Vagina (tissue), 2 donors: ENCODE data around the gene FOXP2.

Experiments used
- POLR2AphosphoS5 ChIP-seq, 2 donors: sonication (generic); formaldehyde crosslinking; IDR thresholded peaks; one replicate each; pipeline ENCODE4 v1.9.0; 2017; ENCODE audit warnings: antibody characterized with exemption in 2 of 2, mild to moderate bottlenecking in 2 of 2, low read depth in 1 of 2; ENCODE audit not compliant: insufficient read depth in 1 of 2
- TF ChIP-seq, protein P1 (sequence below), 3 experiments: fragments of 450-650 bp in 2 of 3; fragments of 200-600 bp in 1 of 3; sonication (generic) in 1 of 3; IDR thresholded peaks; one replicate each; pipeline ENCODE4 v1.5.1; 2017 to 2019; ENCODE audit warnings: antibody characterized with exemption in 3 of 3, mild to moderate bottlenecking in 2 of 3, moderate library complexity in 2 of 3

DNA sequence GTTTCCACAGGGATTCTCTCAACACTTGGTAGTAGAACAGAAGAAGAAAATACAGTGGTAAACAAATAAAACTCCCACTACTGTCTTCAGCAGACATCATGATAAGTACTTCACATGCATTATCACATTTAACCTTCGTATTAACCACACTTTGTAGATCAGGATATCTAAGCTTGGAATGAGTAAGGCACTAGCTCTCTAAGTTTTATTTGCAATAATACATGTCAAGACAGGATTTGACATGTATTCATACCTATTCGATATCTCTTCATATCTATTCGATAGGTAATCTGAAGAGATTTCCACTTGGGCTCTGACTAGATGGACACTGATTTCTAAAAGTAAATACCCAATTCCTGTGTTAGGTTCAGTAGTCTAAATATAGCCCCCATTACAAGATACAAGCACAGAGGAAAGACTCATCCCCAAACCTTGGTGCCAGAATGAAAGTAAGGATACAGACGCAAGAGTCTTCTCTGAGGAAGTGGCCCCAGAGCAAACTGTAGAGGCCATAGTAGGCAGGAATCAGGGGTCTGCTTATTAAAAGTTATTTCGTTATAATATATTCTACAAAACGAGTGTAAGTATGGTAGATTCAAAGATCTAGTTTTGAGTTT, 58.4 kb downstream of the FOXP2 start:
- TF ChIP-seq, protein P1, sequence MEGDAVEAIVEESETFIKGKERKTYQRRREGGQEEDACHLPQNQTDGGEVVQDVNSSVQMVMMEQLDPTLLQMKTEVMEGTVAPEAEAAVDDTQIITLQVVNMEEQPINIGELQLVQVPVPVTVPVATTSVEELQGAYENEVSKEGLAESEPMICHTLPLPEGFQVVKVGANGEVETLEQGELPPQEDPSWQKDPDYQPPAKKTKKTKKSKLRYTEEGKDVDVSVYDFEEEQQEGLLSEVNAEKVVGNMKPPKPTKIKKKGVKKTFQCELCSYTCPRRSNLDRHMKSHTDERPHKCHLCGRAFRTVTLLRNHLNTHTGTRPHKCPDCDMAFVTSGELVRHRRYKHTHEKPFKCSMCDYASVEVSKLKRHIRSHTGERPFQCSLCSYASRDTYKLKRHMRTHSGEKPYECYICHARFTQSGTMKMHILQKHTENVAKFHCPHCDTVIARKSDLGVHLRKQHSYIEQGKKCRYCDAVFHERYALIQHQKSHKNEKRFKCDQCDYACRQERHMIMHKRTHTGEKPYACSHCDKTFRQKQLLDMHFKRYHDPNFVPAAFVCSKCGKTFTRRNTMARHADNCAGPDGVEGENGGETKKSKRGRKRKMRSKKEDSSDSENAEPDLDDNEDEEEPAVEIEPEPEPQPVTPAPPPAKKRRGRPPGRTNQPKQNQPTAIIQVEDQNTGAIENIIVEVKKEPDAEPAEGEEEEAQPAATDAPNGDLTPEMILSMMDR (IDR thresholded peaks at IDR 0.05), result no peak
- no peak for TF ChIP-seq POLR2AphosphoS5 (IDR thresholded peaks at IDR 0.05; ENCODE audit: insufficient read depth in 1 of 2, low read depth in 1 of 2)
